ENCODE results near the gene RRAGC. TPM values are rescaled to one million over a fixed set of nuclear protein-coding genes. Genes with fewer than 3 reads are reported as not detected.
"Not testable (repeated sequence)": the region's sequence is repeated elsewhere in the genome, so short reads cannot be mapped to it uniquely, and the experiment has no call there.

RRAGC gene
- total and polyA plus RNA-seq, 5 donors from 2014 or later = 6.1 to 17.2 (median 8.8) TPM

- DNase-seq (no peak), ATAC-seq (ENCODE audit: low read depth in 2 of 2) (no peak)
- Histone ChIP-seq H3K4me1 (ENCODE audit: control insufficient read depth, insufficient read depth, low read length, poor library complexity, severe bottlenecking) (peaks cover 13% of the 10 kb centered on the region), H3K36me3 (ENCODE audit: control insufficient read depth, insufficient read depth, low read length) (no peaks in the 10 kb centered on the region), H3K27ac (ENCODE audit: insufficient read depth, low read length, poor library complexity, severe bottlenecking) (no peak overlapping the region), H3K4me3 (ENCODE audit: low read depth, low read length) (no peak overlapping the region), H3K27me3 (ENCODE audit: control insufficient read depth, insufficient read depth, low read length) (peaks cover 19% of the 10 kb centered on the region), H3K9me3 (ENCODE audit: control insufficient read depth in 2 of 2, low read length in 2 of 2) (no peaks in the 10 kb centered on the region)
- no peak overlapping the region for H3K4me3 Mint-ChIP-seq
- peaks cover 56% of the 10 kb centered on the region for H3K27me3 Mint-ChIP-seq
- peaks cover 0 to 19% (median 6%) of the 10 kb centered on the region in 4 donors for H3K4me1 Mint-ChIP-seq
- H3K9me3 Mint-ChIP-seq = peaks cover 0 to 3% (median 0%) of the 10 kb centered on the region in 7 donors
- no peak overlapping the region for H3K27ac Mint-ChIP-seq
- no peaks in the 10 kb centered on the region for H3K36me3 Mint-ChIP-seq
Observed at GRCh38 chr1:38814444-38814983, 45.1 kb downstream of the RRAGC start.

DNA sequence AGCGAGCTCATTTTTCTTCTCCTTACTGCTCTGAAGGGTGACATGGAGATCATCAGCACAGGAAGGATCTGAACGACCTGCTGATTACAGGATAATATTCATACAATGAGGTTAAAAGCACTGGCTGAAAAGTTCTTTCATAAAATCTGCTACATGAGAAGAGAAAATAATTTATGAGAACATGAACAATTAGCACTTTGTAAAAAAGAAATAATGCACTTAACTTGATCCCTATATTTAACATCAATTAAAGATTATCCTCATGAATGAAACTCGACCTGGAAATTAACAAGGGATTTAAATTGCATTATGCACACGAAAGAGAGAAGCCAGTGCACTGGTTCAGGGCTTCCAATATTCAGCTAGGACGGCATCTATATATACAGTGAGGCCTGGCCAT, 46.6 kb downstream of the RRAGC start:
- DNase-seq = no peak
- no peak for ATAC-seq (ENCODE audit: low read depth in 2 of 2)
- Mint-ChIP-seq H3K4me1 (peaks cover 0 to 15% (median 6%) of the 10 kb centered on the region in 4 donors), H3K4me3 (no peak overlapping the region), H3K27me3 (peaks cover 52% of the 10 kb centered on the region), H3K27ac (no peak overlapping the region), H3K9me3 (peaks cover 0 to 3% (median 0%) of the 10 kb centered on the region in 7 donors), H3K36me3 (no peaks in the 10 kb centered on the region)
- Histone ChIP-seq H3K27ac (ENCODE audit: insufficient read depth, low read length, poor library complexity, severe bottlenecking) (no peak overlapping the region), H3K27me3 (ENCODE audit: control insufficient read depth, insufficient read depth, low read length) (peaks cover 20% of the 10 kb centered on the region), H3K36me3 (ENCODE audit: control insufficient read depth, insufficient read depth, low read length) (no peaks in the 10 kb centered on the region), H3K9me3 (ENCODE audit: control insufficient read depth in 2 of 2, low read length in 2 of 2) (no peaks in the 10 kb centered on the region), H3K4me1 (ENCODE audit: control insufficient read depth, insufficient read depth, low read length, poor library complexity, severe bottlenecking) (peaks cover 5% of the 10 kb centered on the region), H3K4me3 (ENCODE audit: low read depth, low read length) (no peak overlapping the region)

- not testable (repeated sequence) for H3K4me1 ChIP-seq (ENCODE audit: control insufficient read depth, insufficient read depth, low read length, poor library complexity, severe bottlenecking); ATAC-seq (ENCODE audit: low read depth in 2 of 2); DNase-seq; H3K4me3 ChIP-seq (ENCODE audit: low read depth, low read length); H3K36me3 ChIP-seq (ENCODE audit: control insufficient read depth, insufficient read depth, low read length); H3K4me1 Mint-ChIP-seq; H3K36me3 Mint-ChIP-seq; H3K9me3 ChIP-seq (ENCODE audit: control insufficient read depth in 2 of 2, low read length in 2 of 2); H3K4me3 Mint-ChIP-seq; H3K27ac ChIP-seq (ENCODE audit: insufficient read depth, low read length, poor library complexity, severe bottlenecking); H3K9me3 Mint-ChIP-seq
- H3K27ac Mint-ChIP-seq = peak overlapping the region in 1 of 3 donors; percentile 39
- peaks cover 56% of the 10 kb centered on the region for H3K27me3 Mint-ChIP-seq
- H3K27me3 ChIP-seq (ENCODE audit: control insufficient read depth, insufficient read depth, low read length) = peaks cover 15% of the 10 kb centered on the region
Observed at GRCh38 chr1:38811466-38811865, 48.1 kb downstream of the RRAGC start.

GRCh38 chr1:38806090-38806489, 53.5 kb downstream of the RRAGC start:
- Mint-ChIP-seq H3K9me3 (peaks cover 0 to 5% (median 0%) of the 10 kb centered on the region in 7 donors), H3K4me3 (no peak overlapping the region), H3K27ac (no peak overlapping the region), H3K27me3 (peaks cover 52% of the 10 kb centered on the region), H3K4me1 (peaks cover 4 to 5% (median 4%) of the 10 kb centered on the region in 4 donors), H3K36me3 (no peaks in the 10 kb centered on the region)
- Histone ChIP-seq H3K4me1 (ENCODE audit: control insufficient read depth, insufficient read depth, low read length, poor library complexity, severe bottlenecking) (peaks cover 4% of the 10 kb centered on the region), H3K9me3 (ENCODE audit: control insufficient read depth in 2 of 2, low read length in 2 of 2) (no peaks in the 10 kb centered on the region), H3K36me3 (ENCODE audit: control insufficient read depth, insufficient read depth, low read length) (no peaks in the 10 kb centered on the region), H3K27ac (ENCODE audit: insufficient read depth, low read length, poor library complexity, severe bottlenecking) (no peak overlapping the region), H3K27me3 (ENCODE audit: control insufficient read depth, insufficient read depth, low read length) (peaks cover 21% of the 10 kb centered on the region), H3K4me3 (ENCODE audit: low read depth, low read length) (no peak overlapping the region)
- no peak for DNase-seq
- no peak for ATAC-seq (ENCODE audit: low read depth in 2 of 2)

- Mint-ChIP-seq H3K27me3 (peaks cover 60% of the 10 kb centered on the region), H3K4me1 (peaks cover 4 to 5% (median 4%) of the 10 kb centered on the region in 4 donors), H3K4me3 (peak overlapping the region in 2 of 4 donors; percentile 8 to 30), H3K27ac (no peak overlapping the region), H3K9me3 (peaks cover 0 to 5% (median 0%) of the 10 kb centered on the region in 7 donors), H3K36me3 (no peaks in the 10 kb centered on the region)
- H3K36me3 ChIP-seq (ENCODE audit: control insufficient read depth, insufficient read depth, low read length) = no peaks in the 10 kb centered on the region
- no peak overlapping the region for H3K4me3 ChIP-seq (ENCODE audit: low read depth, low read length)
- H3K27me3 ChIP-seq (ENCODE audit: control insufficient read depth, insufficient read depth, low read length) = peaks cover 21% of the 10 kb centered on the region
- no peak for DNase-seq
- no peaks in the 10 kb centered on the region for H3K9me3 ChIP-seq (ENCODE audit: control insufficient read depth in 2 of 2, low read length in 2 of 2)
- no peak overlapping the region for H3K27ac ChIP-seq (ENCODE audit: insufficient read depth, low read length, poor library complexity, severe bottlenecking)
- no peak for ATAC-seq (ENCODE audit: low read depth in 2 of 2)
- H3K4me1 ChIP-seq (ENCODE audit: control insufficient read depth, insufficient read depth, low read length, poor library complexity, severe bottlenecking) = peaks cover 4% of the 10 kb centered on the region
Observed at GRCh38 chr1:38805036-38805435, 54.5 kb downstream of the RRAGC start.

DNA sequence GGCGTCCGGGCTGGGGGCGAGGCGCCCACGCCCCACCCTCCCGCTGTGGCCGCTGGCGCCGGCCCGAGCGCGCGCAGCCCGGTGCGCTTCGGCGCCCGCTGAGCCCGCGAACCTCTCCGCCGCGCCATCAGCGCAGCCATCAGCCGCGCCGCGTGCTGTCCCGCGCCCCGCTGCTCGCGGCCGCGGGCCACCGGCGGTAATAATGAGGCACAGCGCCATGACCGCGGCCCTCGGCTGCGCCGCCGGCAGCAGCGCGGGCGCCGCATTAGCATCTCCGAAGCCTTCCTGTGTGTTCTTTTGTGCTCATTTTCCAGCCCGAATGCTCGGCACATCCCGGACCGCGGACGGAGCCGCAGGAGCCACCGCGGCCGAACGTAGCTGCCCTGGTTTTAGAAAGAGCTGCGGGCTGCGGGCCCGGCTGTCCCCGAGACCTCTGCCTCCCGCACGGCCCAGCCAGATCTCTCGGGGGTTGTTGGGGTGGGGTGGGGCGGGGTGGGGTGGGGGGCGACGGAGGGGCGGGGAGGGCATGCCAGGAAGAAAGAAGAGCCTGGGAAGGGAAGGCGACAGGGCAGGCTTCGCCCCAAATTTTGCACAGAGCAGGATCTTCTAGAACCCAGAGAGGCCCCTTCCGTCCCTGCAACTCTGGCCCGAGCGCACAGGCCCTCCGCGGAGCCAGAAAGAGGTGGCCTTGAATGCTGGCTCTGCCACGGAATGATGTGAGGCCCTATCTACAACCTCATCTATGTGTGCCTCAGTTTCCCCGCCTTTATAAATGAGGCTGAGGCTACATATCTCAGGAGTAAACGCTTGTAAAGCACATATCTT, 55.3 kb downstream of the RRAGC start:
- no peak for ATAC-seq (ENCODE audit: low read depth in 2 of 2)
- H3K4me3 ChIP-seq (ENCODE audit: low read depth, low read length) = no peak overlapping the region

DNA sequence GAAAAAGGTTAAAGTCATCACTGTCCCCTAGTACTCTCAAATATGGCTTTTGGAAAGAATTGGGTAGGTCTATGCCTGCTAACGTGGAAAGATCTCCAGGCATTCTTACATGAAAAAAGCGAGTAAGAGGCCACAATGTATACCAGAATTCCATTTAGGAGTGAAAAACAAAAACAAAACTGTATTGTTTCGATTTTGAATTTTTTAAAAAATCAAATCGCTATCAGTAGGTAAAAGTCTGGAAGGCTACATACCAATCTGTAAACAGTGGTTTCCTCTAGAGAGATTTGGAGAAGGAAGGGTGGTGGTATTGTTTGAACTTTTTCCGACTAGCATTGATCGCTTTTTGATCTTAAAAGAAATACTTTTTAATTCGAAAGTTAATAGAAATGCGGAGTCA, 55.9 kb downstream of the RRAGC start:
- Mint-ChIP-seq H3K9me3 (peaks cover 0 to 5% (median 0%) of the 10 kb centered on the region in 7 donors), H3K36me3 (no peaks in the 10 kb centered on the region), H3K27me3 (peaks cover 69% of the 10 kb centered on the region), H3K4me1 (peaks cover 4 to 5% (median 4%) of the 10 kb centered on the region in 4 donors), H3K27ac (no peak overlapping the region), H3K4me3 (peak overlapping the region in 2 of 4 donors; percentile 29 to 64)
- no peaks in the 10 kb centered on the region for H3K36me3 ChIP-seq (ENCODE audit: control insufficient read depth, insufficient read depth, low read length)
- peaks cover 21% of the 10 kb centered on the region for H3K27me3 ChIP-seq (ENCODE audit: control insufficient read depth, insufficient read depth, low read length)
- ATAC-seq (ENCODE audit: low read depth in 2 of 2) (no peak), DNase-seq (no peak)
- no peak overlapping the region for H3K4me3 ChIP-seq (ENCODE audit: low read depth, low read length)
- no peak overlapping the region for H3K27ac ChIP-seq (ENCODE audit: insufficient read depth, low read length, poor library complexity, severe bottlenecking)
- no peaks in the 10 kb centered on the region for H3K9me3 ChIP-seq (ENCODE audit: control insufficient read depth in 2 of 2, low read length in 2 of 2)
- peaks cover 4% of the 10 kb centered on the region for H3K4me1 ChIP-seq (ENCODE audit: control insufficient read depth, insufficient read depth, low read length, poor library complexity, severe bottlenecking)

More for the DNA sequence above, 55.3 kb downstream of the RRAGC start:
- Mint-ChIP-seq H3K9me3 (peaks cover 0 to 5% (median 0%) of the 10 kb centered on the region in 7 donors), H3K4me1 (peaks cover 4 to 5% (median 4%) of the 10 kb centered on the region in 4 donors), H3K27ac (no peak overlapping the region), H3K27me3 (peaks cover 62% of the 10 kb centered on the region), H3K36me3 (no peaks in the 10 kb centered on the region), H3K4me3 (no peak overlapping the region)
- Histone ChIP-seq H3K27ac (ENCODE audit: insufficient read depth, low read length, poor library complexity, severe bottlenecking) (no peak overlapping the region), H3K36me3 (ENCODE audit: control insufficient read depth, insufficient read depth, low read length) (no peaks in the 10 kb centered on the region), H3K4me1 (ENCODE audit: control insufficient read depth, insufficient read depth, low read length, poor library complexity, severe bottlenecking) (peaks cover 4% of the 10 kb centered on the region), H3K27me3 (ENCODE audit: control insufficient read depth, insufficient read depth, low read length) (peaks cover 21% of the 10 kb centered on the region), H3K9me3 (ENCODE audit: control insufficient read depth in 2 of 2, low read length in 2 of 2) (no peaks in the 10 kb centered on the region)
- no peak for DNase-seq

Data from CD4-positive, CD25-positive, alpha-beta regulatory T cell (primary cell).